IMR-90 (cell line): ENCODE results near the gene LMAN2. TPM values are rescaled to one million over a fixed set of nuclear protein-coding genes. Genes with fewer than 3 reads are reported as not detected.

Experiments used
- ATAC-seq: fragments of 200-7000 bp; cut with Tn5 transposase; 2 replicates; pipeline ENCODE4 v1.9.1; 2020; ENCODE audit warnings: low read depth, mild to moderate bottlenecking, moderate library complexity
- BruUV-seq: library from RNA; stranded (reverse); fragments of 400-500 nt; replicated peaks from 2 replicates; lab custom pipeline; 2021; lab: Mats Ljungman, UMichigan
- CTCF ChIA-PET: fragments of 300-600 bp; formaldehyde crosslinking; extraction: SDS; loops from one replicate; lab custom pipeline; 2021; ENCODE audit warnings: antibody characterized with exemption; lab: Yijun Ruan, JAX
- POLR2A ChIA-PET: fragments of 300-600 bp; sonication (Branson Sonifier 250); formaldehyde crosslinking; loops from one replicate; lab custom pipeline; 2022; ENCODE audit warnings: antibody characterized with exemption; ENCODE audit not compliant: unreplicated experiment; lab: Charles Lee
- DNase-seq: peaks from one replicate; pipeline ENCODE4 v3.0.0; 2013
- H2AFZ ChIP-seq: replicated peaks from 2 replicates; pipeline ENCODE3; 2013; ENCODE audit warnings: low read length, mild to moderate bottlenecking; ENCODE audit not compliant: poor library complexity
- H2AK5ac ChIP-seq: 2 replicates; pipeline ENCODE4 v1.6.1; 2013; ENCODE audit warnings: low read depth, low read length, inconsistent platforms
- H2AK9ac ChIP-seq: replicated peaks from 2 replicates; pipeline ENCODE3; 2013; ENCODE audit warnings: mild to moderate bottlenecking, low read depth, low read length, moderate library complexity; ENCODE audit not compliant: poor library complexity
- H2BK120ac ChIP-seq: 2 replicates; pipeline ENCODE4 v1.6.1; 2013; ENCODE audit warnings: low read depth, low read length, inconsistent platforms
- H2BK15ac ChIP-seq: 3 replicates; pipeline ENCODE4 v1.6.1; 2013; ENCODE audit warnings: low read depth, low read length, inconsistent platforms
- H2BK20ac ChIP-seq: 2 replicates; pipeline ENCODE4 v1.6.1; 2013; ENCODE audit warnings: low read depth, mild to moderate bottlenecking, inconsistent platforms, low read length, moderate library complexity
- H2BK5ac ChIP-seq: 2 replicates; pipeline ENCODE4 v1.6.1; 2013; ENCODE audit warnings: mild to moderate bottlenecking, low read depth, low read length, inconsistent platforms; ENCODE audit not compliant: poor library complexity, severe bottlenecking
- H3K14ac ChIP-seq: replicated peaks from 2 replicates; pipeline ENCODE4 v1.6.1; 2013; ENCODE audit warnings: low read depth, low read length, inconsistent platforms
- H3K18ac ChIP-seq: 2 replicates; pipeline ENCODE4 v1.6.1; 2013; ENCODE audit warnings: low read depth, low read length, control low read depth
- H3K23ac ChIP-seq: 2 replicates; pipeline ENCODE4 v1.6.1; 2013; ENCODE audit warnings: low read depth, low read length, inconsistent platforms
- H3K27ac ChIP-seq: 2 replicates; pipeline ENCODE4 v1.5.1; 2013; ENCODE audit warnings: mild to moderate bottlenecking, control low read depth, low read length; ENCODE audit not compliant: insufficient read depth
- H3K27me3 ChIP-seq: 2 replicates; pipeline ENCODE4 v1.6.1; 2013; ENCODE audit warnings: low read length; ENCODE audit not compliant: control insufficient read depth, insufficient read depth
- H3K36me3 ChIP-seq: 2 replicates; pipeline ENCODE4 v1.6.1; 2013; ENCODE audit warnings: low read length, mixed read lengths; ENCODE audit not compliant: control insufficient read depth, insufficient read depth
- H3K4ac ChIP-seq: 2 replicates; pipeline ENCODE4 v1.6.1; 2013; ENCODE audit warnings: low read depth, low read length, inconsistent platforms
- H3K4me1 ChIP-seq: 2 replicates; pipeline ENCODE4 v1.6.1; 2013; ENCODE audit warnings: low read length, mixed read lengths; ENCODE audit not compliant: control insufficient read depth, insufficient read depth
- H3K4me2 ChIP-seq: 2 replicates; pipeline ENCODE4 v1.6.1; 2013; ENCODE audit warnings: low read depth, mild to moderate bottlenecking, control low read depth, low read length, moderate library complexity
- H3K4me3 ChIP-seq: 2 replicates; pipeline ENCODE4 v1.5.1; 2013; ENCODE audit warnings: low read depth, mild to moderate bottlenecking, control low read depth, low read length, moderate library complexity; ENCODE audit not compliant: insufficient read depth
- H3K56ac ChIP-seq: 2 replicates; pipeline ENCODE4 v1.6.1; 2013; ENCODE audit warnings: low read length, inconsistent platforms; ENCODE audit not compliant: insufficient read depth; ENCODE audit errors: extremely low read depth
- H3K79me1 ChIP-seq, 2 experiments: 2 replicates each; pipeline ENCODE4 v1.6.1; 2013; ENCODE audit warnings: low read length in 2 of 2, inconsistent platforms in 1 of 2, low read depth in 1 of 2
- H3K9ac ChIP-seq: 2 replicates; pipeline ENCODE4 v1.6.1; 2013; ENCODE audit warnings: low read depth, low read length, control low read depth
- H3K9me1 ChIP-seq: 2 replicates; pipeline ENCODE4 v1.6.1; 2013; ENCODE audit warnings: low read length, inconsistent platforms; ENCODE audit not compliant: insufficient read depth
- H3K9me3 ChIP-seq: 2 replicates; pipeline ENCODE4 v1.6.1; 2013; ENCODE audit warnings: low read length; ENCODE audit not compliant: control insufficient read depth, insufficient read depth
- H4K20me1 ChIP-seq: 2 replicates; pipeline ENCODE4 v1.6.1; 2013; ENCODE audit warnings: low read length, inconsistent platforms; ENCODE audit not compliant: insufficient read depth
- H4K5ac ChIP-seq: 2 replicates; pipeline ENCODE4 v1.6.1; 2013; ENCODE audit warnings: mild to moderate bottlenecking, low read depth, low read length, control low read depth
- H4K8ac ChIP-seq, 2 experiments: 2 replicates each; pipeline ENCODE4 v1.6.1; 2013; ENCODE audit warnings: low read depth in 2 of 2, low read length in 2 of 2, control low read depth in 1 of 2, inconsistent platforms in 1 of 2
- H4K91ac ChIP-seq: 2 replicates; pipeline ENCODE4 v1.6.1; 2013; ENCODE audit warnings: low read depth, low read length, inconsistent platforms; ENCODE audit not compliant: insufficient read depth
- CHD1 ChIP-seq: IDR thresholded peaks from 2 replicates; pipeline ENCODE4 v1.6.1; 2012; ENCODE audit warnings: low read depth, low read length, improper control_type of control experiment
- FOS ChIP-seq: fragments of 150-350 bp; IDR thresholded peaks from 2 replicates; pipeline ENCODE4 v1.6.1; 2016; ENCODE audit warnings: low read depth, low read length
- MAFK ChIP-seq: IDR thresholded peaks from 2 replicates; pipeline ENCODE4 v1.6.1; 2012; ENCODE audit warnings: low read depth, low read length, improper control_type of control experiment
- MAZ ChIP-seq: IDR thresholded peaks from 2 replicates; pipeline ENCODE4 v1.6.1; 2012; ENCODE audit warnings: low read depth, mild to moderate bottlenecking, low read length, improper control_type of control experiment, moderate library complexity, borderline replicate concordance
- MXI1 ChIP-seq: IDR thresholded peaks from 2 replicates; pipeline ENCODE4 v1.6.1; 2012; ENCODE audit warnings: low read depth, mild to moderate bottlenecking, low read length, moderate library complexity, borderline replicate concordance
- NFE2L2 ChIP-seq: fragments of 150-350 bp; IDR thresholded peaks from 2 replicates; pipeline ENCODE4 v1.6.1; 2016; ENCODE audit warnings: low read depth, mild to moderate bottlenecking, low read length
- RAD21 ChIP-seq: IDR thresholded peaks from 2 replicates; pipeline ENCODE4 v1.6.1; 2012; ENCODE audit warnings: low read length, improper control_type of control experiment
- RCOR1 ChIP-seq: IDR thresholded peaks from 2 replicates; pipeline ENCODE4 v1.6.1; 2012; ENCODE audit warnings: mild to moderate bottlenecking, low read length, improper control_type of control experiment; ENCODE audit not compliant: insufficient replicate concordance
- RFX5 ChIP-seq: IDR thresholded peaks from 2 replicates; pipeline ENCODE4 v1.8.0; 2012; ENCODE audit warnings: low read depth, mild to moderate bottlenecking, low read length, moderate library complexity
- SMC3 ChIP-seq: fragments of 150-350 bp; IDR thresholded peaks from 2 replicates; pipeline ENCODE4 v1.6.1; 2016; ENCODE audit warnings: low read depth, mild to moderate bottlenecking, antibody characterized with exemption, low read length, moderate library complexity
- WGBS, 2 experiments: methylation state at CpG; one replicate each; pipeline versions ENCODE4 v1.1.5 to v1.1.7; 2013; ENCODE audit warnings: missing lambda C conversion rate in 2 of 2; ENCODE audit not compliant: insufficient read length in 1 of 2; ENCODE audit errors: extremely low coverage in 2 of 2; 5-methylcytosine and 5-hydroxymethylcytosine counted together
- dilution Hi-C: fragments of 300-500 bp; cut with HindIII; formaldehyde crosslinking; loops from one replicate; pipeline ENCODE4 v1.14.3; 2018; ENCODE audit warnings: low sequenced_read_pairs; ENCODE audit not compliant: unreplicated experiment
- in situ Hi-C: fragments of 300-500 bp; cut with MboI; formaldehyde crosslinking; loops from 3 replicates; pipeline ENCODE4 v1.14.3; 2019; ENCODE audit warnings: low sequenced_read_pairs, inconsistent platforms, mixed read lengths
- intact Hi-C: fragments of 100-400 bp; cut with micrococcal nuclease; formaldehyde crosslinking; loops from 2 replicates; pipeline ENCODE4 v1.10.0; 2022
- polyA plus RNA-seq, 3 experiments: library from polyadenylated mRNA; depleted of rRNA; stranded (reverse); fragments of >200 nt; gene quantifications; 2 replicates each; pipeline ENCODE4 v1.2.3, GENCODE V29; 2012; ENCODE audit warnings: low replicate concordance in 1 of 3
- total RNA-seq: library from RNA; depleted of rRNA; stranded (reverse); fragments of >200 nt; gene quantifications from 2 replicates; pipeline ENCODE4 v1.2.3, GENCODE V29; 2012
- TF ChIP-seq, protein P1 (sequence below): fragments of 150-350 bp; IDR thresholded peaks from 2 replicates; pipeline ENCODE4 v1.6.1; 2016; ENCODE audit warnings: low read depth, mild to moderate bottlenecking, low read length, moderate library complexity, borderline replicate concordance

LMAN2 gene
- total and polyA plus RNA-seq, 2 of the 4 experiments (the other 2 are of a cell fraction), result 253 to 303 TPM

DNA sequence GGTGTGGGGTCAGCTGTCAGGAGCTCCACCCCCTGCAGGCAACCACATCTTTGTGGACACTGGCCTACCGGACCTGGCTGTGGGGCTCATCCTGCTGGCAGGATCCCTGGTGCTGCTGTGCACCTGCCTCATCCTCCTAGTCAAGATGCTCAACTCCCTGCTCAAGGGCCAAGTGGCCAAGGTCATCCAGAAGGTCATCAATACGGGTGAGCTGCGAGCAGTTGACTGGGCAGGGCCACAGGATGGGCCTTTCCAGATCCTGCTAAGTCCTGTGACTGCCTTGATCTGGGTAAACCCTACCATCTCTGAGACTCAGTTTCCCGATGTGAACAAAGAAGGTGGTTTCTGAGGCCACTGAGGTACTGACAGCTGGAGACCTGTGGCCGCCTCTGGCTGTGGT is 42.5 kb upstream of the LMAN2 start:
- Histone ChIP-seq H3K9me1 (peaks cover 7% of the 10 kb centered on the region), H3K14ac (no peak overlapping the region), H2AFZ (no peak overlapping the region), H2BK5ac (no peak overlapping the region), H3K9me3 (no peaks in the 10 kb centered on the region), H2BK20ac (no peak overlapping the region), H3K4ac (no peak overlapping the region), H3K18ac (no peak overlapping the region), H4K5ac (no peak overlapping the region), H3K36me3 (no peaks in the 10 kb centered on the region), H3K27me3 (peaks cover 46% of the 10 kb centered on the region), H3K4me1 (peaks cover 11% of the 10 kb centered on the region), H2BK120ac (no peak overlapping the region), H3K56ac (no peak overlapping the region), H3K23ac (no peak overlapping the region), H4K8ac (no peak overlapping the region), H3K4me2 (no peak overlapping the region), H4K20me1 (peaks cover 14% of the 10 kb centered on the region), H3K27ac (no peak overlapping the region), H2AK9ac (no peak overlapping the region), H2AK5ac (no peak overlapping the region), H4K91ac (no peak overlapping the region), H3K79me1 (peaks cover 0 to 2% of the 10 kb centered on the region in 2 experiments; a peak in 1 of 4 replicates), H3K9ac (no peak overlapping the region), H3K4me3 (no peak overlapping the region), H2BK15ac (no peak overlapping the region)
- TF ChIP-seq RAD21, result no peak
- no peak for TF ChIP-seq NFE2L2
- no peak for TF ChIP-seq RCOR1
- TF ChIP-seq RFX5, result no peak
- TF ChIP-seq, protein P1, sequence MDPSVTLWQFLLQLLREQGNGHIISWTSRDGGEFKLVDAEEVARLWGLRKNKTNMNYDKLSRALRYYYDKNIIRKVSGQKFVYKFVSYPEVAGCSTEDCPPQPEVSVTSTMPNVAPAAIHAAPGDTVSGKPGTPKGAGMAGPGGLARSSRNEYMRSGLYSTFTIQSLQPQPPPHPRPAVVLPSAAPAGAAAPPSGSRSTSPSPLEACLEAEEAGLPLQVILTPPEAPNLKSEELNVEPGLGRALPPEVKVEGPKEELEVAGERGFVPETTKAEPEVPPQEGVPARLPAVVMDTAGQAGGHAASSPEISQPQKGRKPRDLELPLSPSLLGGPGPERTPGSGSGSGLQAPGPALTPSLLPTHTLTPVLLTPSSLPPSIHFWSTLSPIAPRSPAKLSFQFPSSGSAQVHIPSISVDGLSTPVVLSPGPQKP, result no peak
- TF ChIP-seq MAZ, result no peak
- TF ChIP-seq SMC3, result no peak
- no peak for TF ChIP-seq CHD1
- TF ChIP-seq FOS, result no peak
- no peak for TF ChIP-seq MAFK
- no peak for TF ChIP-seq MXI1
- DNase-seq (no peak), ATAC-seq (no peak)
- BruUV-seq, result no TSS peak
- ChIA-PET CTCF (interaction anchor here (1.4 kb wide), 1 partner anchor 9 kb away, joined by 7 read pairs; no protein-coding TSS in a partner anchor), POLR2A (no interaction called here)
- 65% methylated on average over 2 of the region's 5 CpGs; no CpG with 5 or more reads in 1 of the 2 experiments for WGBS, 2 experiments
- dilution Hi-C loops (no loop called here), intact Hi-C loops (no loop called here), in situ Hi-C loops (no loop called here)
